Stimulated activated naive CD8-positive, alpha-beta T cell treated with anti-CD3 and anti-CD28 coated beads, Interleukin-15, amount 100 ng/mL, for 72 hours (primary cell): ENCODE data around the gene GUCY2C.
"Not testable (repeated sequence)": the region's sequence is repeated elsewhere in the genome, so short reads cannot be mapped to it uniquely, and the experiment has no call there.

ENCODE experiments used
- ATAC-seq: fragments of 150-1000 bp; cut with Tn5 transposase; 2 replicates; pipeline ENCODE4 v1.10.0; 2021; ENCODE audit warnings: mild to moderate bottlenecking, moderate library complexity
- DNase-seq, 2 donors: peaks; one replicate each; pipeline ENCODE4 v3.0.0; 2021 to 2022
- H3K27ac Mint-ChIP-seq, 2 donors: one replicate each; pipeline ENCODE4 v1.8.0; 2022; ENCODE audit warnings: mild to moderate bottlenecking in 2 of 2, mixed read lengths in 2 of 2, moderate library complexity in 2 of 2
- H3K27me3 Mint-ChIP-seq: one replicate; pipeline ENCODE4 v1.8.0; 2022; ENCODE audit warnings: mixed read lengths
- H3K4me1 Mint-ChIP-seq: one replicate; pipeline ENCODE4 v1.8.0; 2022; ENCODE audit warnings: mild to moderate bottlenecking, mixed read lengths
- H3K4me3 Mint-ChIP-seq, 2 donors: one replicate each; pipeline ENCODE4 v1.8.0; 2022; ENCODE audit warnings: mild to moderate bottlenecking in 2 of 2, mixed read lengths in 2 of 2, moderate library complexity in 1 of 2
- H3K9me3 Mint-ChIP-seq, 2 donors: one replicate each; pipeline ENCODE4 v1.8.0; 2022; ENCODE audit warnings: mixed read lengths in 2 of 2

The GUCY2C gene

GRCh38 chr12:14696265-14696741 is at the start of gene GUCY2C:
TSS of gene GUCY2C (minus strand) at chr12:14696599. CDS start at chr12:14696448, 151 bp downstream.
- no peak within 1 kb of the TSS for H3K4me3 Mint-ChIP-seq
- no peaks in the 10 kb centered on the region for H3K4me1 Mint-ChIP-seq
- DNase-seq = no peak
- no peaks in the 10 kb centered on the region for H3K27me3 Mint-ChIP-seq
- H3K27ac Mint-ChIP-seq = no peak within 1 kb of the TSS
- ATAC-seq = no peak
- H3K9me3 Mint-ChIP-seq = peaks cover 0 to 4% of the 10 kb centered on the region in 2 donors

DNA sequence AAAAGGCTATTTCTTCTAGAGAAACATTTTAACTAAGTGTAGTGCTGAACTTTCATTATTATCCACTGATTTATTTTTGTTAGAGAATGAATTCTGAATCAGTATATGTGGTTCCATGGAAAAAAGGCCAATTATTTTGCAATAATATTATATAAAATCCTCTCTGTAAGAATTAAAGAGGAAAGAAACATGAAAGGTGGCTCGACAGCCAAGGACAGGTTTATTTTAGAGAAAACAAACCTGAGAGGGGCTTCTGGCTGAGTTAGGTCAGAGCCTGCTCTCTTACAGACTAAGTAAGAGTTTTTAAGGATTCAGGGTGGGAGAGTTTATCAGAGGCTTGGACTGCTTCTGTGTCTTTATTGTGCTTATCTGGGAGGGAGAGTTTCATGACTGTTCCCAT is 46.7 kb upstream of the GUCY2C start:
- no peak overlapping the region for H3K27ac Mint-ChIP-seq
- no peaks in the 10 kb centered on the region for H3K4me1 Mint-ChIP-seq
- no peak overlapping the region for H3K4me3 Mint-ChIP-seq
- DNase-seq (no peak), ATAC-seq (no peak)
- H3K27me3 Mint-ChIP-seq = no peaks in the 10 kb centered on the region
- H3K9me3 Mint-ChIP-seq = peaks cover 11 to 18% of the 10 kb centered on the region in 2 donors

GRCh38 chr12:14741942-14742341 is 45.5 kb upstream of the GUCY2C start:
- H3K27me3 Mint-ChIP-seq = no peaks in the 10 kb centered on the region
- H3K4me3 Mint-ChIP-seq = no peak overlapping the region
- H3K9me3 Mint-ChIP-seq = peaks cover 7 to 18% of the 10 kb centered on the region in 2 donors

DNA sequence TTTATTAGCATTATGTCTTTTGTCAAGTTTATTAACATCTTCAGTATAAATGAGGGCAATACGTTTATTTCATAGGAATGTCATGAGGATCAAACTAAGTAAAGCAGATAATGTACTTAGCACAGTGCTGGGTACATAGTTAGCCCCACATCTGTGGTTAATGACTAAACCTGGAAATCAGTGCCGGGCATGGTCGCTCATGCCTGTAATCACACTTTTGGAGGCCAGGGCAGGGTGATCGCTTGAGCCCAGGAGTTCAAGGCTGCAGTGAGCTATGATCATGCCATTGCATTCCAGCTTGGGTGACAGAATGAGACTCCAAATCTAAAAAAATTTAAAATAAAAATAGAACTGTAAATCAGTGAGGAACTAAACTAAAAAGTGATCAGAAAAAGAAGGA is 44.8 kb upstream of the GUCY2C start:
- no peaks in the 10 kb centered on the region for H3K27me3 Mint-ChIP-seq
- no peak overlapping the region for H3K4me3 Mint-ChIP-seq
- H3K27ac Mint-ChIP-seq = no peak overlapping the region
- no peak for ATAC-seq
- H3K9me3 Mint-ChIP-seq = peaks cover 7 to 16% of the 10 kb centered on the region in 2 donors
- H3K4me1 Mint-ChIP-seq = no peaks in the 10 kb centered on the region
- DNase-seq = no peak

More at GRCh38 chr12:14741942-14742341, 45.5 kb upstream of the GUCY2C start:
- DNase-seq (no peak), ATAC-seq (no peak)
- Mint-ChIP-seq H3K27ac (no peak overlapping the region), H3K4me1 (no peaks in the 10 kb centered on the region)

GRCh38 chr12:14736441-14736840 is 40.0 kb upstream of the GUCY2C start:
- not testable (repeated sequence) for H3K27me3 Mint-ChIP-seq, H3K9me3 Mint-ChIP-seq, ATAC-seq, H3K27ac Mint-ChIP-seq, H3K4me3 Mint-ChIP-seq, DNase-seq, H3K4me1 Mint-ChIP-seq

- H3K9me3 Mint-ChIP-seq = peaks cover 9 to 10% of the 10 kb centered on the region in 2 donors
- ATAC-seq = no peak
- H3K4me1 Mint-ChIP-seq = no peaks in the 10 kb centered on the region
- no peak overlapping the region for H3K4me3 Mint-ChIP-seq
- no peak overlapping the region for H3K27ac Mint-ChIP-seq
- H3K27me3 Mint-ChIP-seq = peaks cover 18% of the 10 kb centered on the region
- no peak for DNase-seq
These were observed 35.4 kb upstream of the GUCY2C start for GRCh38 chr12:14731821-14732220.

DNA sequence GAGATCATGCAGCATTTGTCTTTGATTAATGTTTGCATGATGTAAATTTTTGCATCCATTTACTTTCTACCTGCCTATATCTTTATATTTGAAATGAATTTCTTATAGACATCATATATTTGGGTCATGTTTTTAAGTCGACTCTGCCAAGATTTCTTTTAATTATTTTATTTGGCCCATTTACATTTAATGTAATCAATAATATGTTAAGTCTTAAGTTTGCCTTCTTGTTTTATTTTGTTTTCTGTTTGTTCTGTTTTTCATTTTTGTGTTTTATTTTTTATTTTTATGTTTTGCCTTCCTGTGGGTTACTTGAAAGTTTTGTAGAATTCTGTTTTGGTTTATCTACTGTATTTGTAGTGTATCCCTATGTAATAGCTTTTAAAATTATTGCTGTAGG is 33.2 kb upstream of the GUCY2C start:
- Mint-ChIP-seq H3K27me3 (peaks cover 19% of the 10 kb centered on the region), H3K9me3 (peaks cover 10 to 22% of the 10 kb centered on the region in 2 donors), H3K4me1 (no peaks in the 10 kb centered on the region), H3K4me3 (no peak overlapping the region), H3K27ac (peak overlapping the region in 1 of 2 donors; percentile 61)
- DNase-seq (no peak), ATAC-seq (no peak)

- H3K4me3 Mint-ChIP-seq = no peak overlapping the region
- H3K9me3 Mint-ChIP-seq = peaks cover 0 to 14% of the 10 kb centered on the region in 2 donors
- peak overlapping the region in 1 of 2 donors; percentile 49 for H3K27ac Mint-ChIP-seq
- ATAC-seq = peak; percentile 78
- DNase-seq = peak; percentile 50 to 51
- H3K4me1 Mint-ChIP-seq = no peaks in the 10 kb centered on the region
- H3K27me3 Mint-ChIP-seq = peaks cover 28% of the 10 kb centered on the region
These were observed 27.4 kb upstream of the GUCY2C start for GRCh38 chr12:14723763-14724162.

DNA sequence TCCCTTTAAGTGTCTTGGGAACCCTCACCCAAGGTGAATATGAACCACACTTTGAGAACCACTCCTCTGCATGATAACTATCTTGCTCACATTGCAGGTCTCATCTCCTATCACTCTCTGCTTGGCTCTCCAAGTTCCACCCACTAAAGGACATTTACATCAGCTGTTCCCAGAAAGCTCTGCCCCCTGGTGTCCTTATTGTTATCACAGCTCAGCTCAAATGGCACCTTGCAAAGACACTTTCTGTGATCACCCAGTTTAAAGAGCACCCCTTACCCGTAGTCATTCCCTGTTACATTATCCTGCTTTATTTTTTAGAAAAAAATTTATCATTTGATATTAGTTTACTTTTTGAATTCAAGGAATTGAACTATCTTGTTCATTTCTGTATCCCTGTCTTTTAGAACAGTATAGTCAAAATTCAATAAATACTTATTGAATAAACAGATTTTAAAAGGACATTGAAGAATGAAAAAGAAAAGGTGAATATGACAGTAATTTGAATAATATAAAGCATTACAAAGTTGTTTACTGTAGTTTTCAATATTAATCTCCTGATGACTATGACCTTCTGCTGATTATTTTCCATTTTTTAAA is 20.5 kb upstream of the GUCY2C start:
- DNase-seq (peak; percentile 34 to 37), ATAC-seq (peak; percentile 73)
- no peak overlapping the region for H3K27ac Mint-ChIP-seq
- peaks cover 8% of the 10 kb centered on the region for H3K4me1 Mint-ChIP-seq
- H3K27me3 Mint-ChIP-seq = no peaks in the 10 kb centered on the region
- H3K4me3 Mint-ChIP-seq = no peak overlapping the region
- H3K9me3 Mint-ChIP-seq = no peaks in the 10 kb centered on the region

- Mint-ChIP-seq H3K27me3 (peaks cover 17% of the 10 kb centered on the region), H3K9me3 (no peaks in the 10 kb centered on the region), H3K4me1 (peaks cover 15% of the 10 kb centered on the region), H3K4me3 (no peak overlapping the region), H3K27ac (no peak overlapping the region)
- ATAC-seq = no peak
- no peak for DNase-seq
These were observed 18.0 kb upstream of the GUCY2C start for GRCh38 chr12:14714437-14714836.

DNA sequence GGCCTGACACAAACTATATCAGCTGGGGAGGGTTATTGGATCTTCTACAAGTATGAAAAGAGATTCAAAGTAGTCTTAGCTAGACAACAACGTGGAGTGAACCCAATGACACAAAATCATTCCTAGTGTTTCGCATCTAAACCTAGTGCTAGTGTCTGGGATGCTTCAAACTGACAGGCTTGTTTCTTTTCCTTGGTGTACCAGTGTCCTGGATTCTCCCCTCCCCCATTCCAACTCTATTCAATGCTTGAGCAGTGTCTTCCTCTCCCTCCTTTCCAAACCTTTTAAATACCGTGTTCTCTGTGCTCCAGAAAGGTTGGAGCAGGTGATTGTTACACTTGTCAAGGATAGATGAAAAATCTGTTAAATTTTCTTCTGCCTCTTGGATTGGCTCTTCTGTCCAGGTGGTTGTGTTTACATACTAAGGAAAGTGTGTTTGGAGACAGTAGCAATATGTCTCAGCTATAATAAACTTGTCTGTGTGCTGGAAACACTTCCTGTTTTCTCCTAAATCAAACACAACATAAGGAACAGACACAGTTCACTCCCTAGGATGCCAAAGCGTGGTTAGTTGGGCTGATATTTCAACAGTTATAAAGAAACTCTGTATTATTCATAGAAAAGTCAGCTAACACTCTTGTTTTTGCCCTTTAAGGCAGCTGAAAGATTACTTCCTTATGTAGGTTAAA is 14.4 kb upstream of the GUCY2C start:
- H3K27me3 Mint-ChIP-seq = peaks cover 40% of the 10 kb centered on the region
- no peaks in the 10 kb centered on the region for H3K9me3 Mint-ChIP-seq
- H3K27ac Mint-ChIP-seq = peak overlapping the region in 1 of 2 donors; percentile 4
- no peak for ATAC-seq
- H3K4me3 Mint-ChIP-seq = no peak overlapping the region
- DNase-seq = no peak
- peaks cover 7% of the 10 kb centered on the region for H3K4me1 Mint-ChIP-seq

DNA sequence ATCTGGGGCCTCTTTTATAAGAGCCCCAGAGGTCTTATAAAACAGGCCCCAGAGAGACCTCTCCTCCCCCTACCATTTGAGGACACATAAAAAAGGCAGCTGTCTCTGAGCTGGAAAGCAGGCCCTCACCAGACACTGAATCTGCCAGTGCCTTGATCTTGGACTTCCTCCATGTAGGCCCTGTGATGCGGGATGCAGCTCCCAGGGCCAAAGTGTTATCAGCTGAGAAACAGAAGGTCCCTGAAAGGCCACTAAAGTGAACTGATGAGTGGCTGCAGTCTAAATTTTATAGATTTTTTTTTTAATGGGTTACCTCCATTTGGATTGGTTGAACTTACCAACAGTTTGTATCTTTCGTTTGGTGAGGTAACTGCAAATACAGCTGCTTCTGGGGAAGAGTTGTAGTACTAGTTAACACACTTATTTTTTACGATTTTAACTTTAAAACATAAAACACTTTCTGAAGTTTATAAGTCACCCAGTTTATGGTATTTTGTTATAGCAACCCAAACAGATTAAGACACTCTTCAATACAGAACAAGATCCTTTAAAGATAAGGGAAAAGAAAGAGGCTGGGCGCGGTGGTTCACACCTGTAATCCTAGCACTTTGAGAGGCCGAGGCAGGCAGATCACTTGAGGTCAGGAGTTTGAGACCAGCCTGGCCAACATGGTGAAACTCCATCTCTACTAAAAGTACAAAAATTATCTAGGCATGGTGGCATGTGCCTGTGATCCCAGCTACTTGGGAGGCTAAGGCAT is 5.6 kb upstream of the GUCY2C start:
- DNase-seq = no peak
- Mint-ChIP-seq H3K9me3 (peaks cover 0 to 4% of the 10 kb centered on the region in 2 donors), H3K27ac (no peak overlapping the region), H3K4me3 (no peak overlapping the region), H3K4me1 (no peaks in the 10 kb centered on the region), H3K27me3 (no peaks in the 10 kb centered on the region)
- ATAC-seq = no peak

DNA sequence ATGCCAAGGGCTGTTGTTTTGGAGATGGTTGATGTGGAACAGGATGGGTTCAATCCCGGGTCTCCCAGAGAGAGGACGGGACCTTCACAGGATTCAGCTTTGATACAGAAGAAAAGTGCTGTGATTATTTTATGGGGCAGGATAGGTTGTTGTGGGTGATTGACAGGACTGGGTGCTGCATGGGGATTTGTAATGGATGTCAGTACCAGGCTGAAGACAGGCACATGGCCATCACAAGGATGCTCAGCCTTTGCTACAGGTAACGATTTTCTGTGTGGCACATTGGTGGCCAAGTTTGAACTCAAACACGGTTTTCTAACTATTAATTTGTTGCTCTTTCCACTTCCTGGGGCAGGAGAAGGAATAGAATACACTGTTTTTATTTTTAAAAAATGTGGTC is 4.5 kb upstream of the GUCY2C start:
- H3K9me3 Mint-ChIP-seq = peaks cover 0 to 4% of the 10 kb centered on the region in 2 donors
- H3K27me3 Mint-ChIP-seq = no peaks in the 10 kb centered on the region
- ATAC-seq = no peak
- H3K4me1 Mint-ChIP-seq = no peaks in the 10 kb centered on the region
- H3K27ac Mint-ChIP-seq = no peak overlapping the region
- H3K4me3 Mint-ChIP-seq = no peak overlapping the region
- DNase-seq = no peak

- DNase-seq (no peak), ATAC-seq (no peak)
- Mint-ChIP-seq H3K27me3 (no peaks in the 10 kb centered on the region), H3K27ac (no peak overlapping the region), H3K9me3 (peaks cover 0 to 4% of the 10 kb centered on the region in 2 donors), H3K4me3 (no peak overlapping the region), H3K4me1 (no peaks in the 10 kb centered on the region)
These were observed 3.5 kb upstream of the GUCY2C start for GRCh38 chr12:14699923-14700322.

GRCh38 chr12:14698555-14698954 is 2.2 kb upstream of the GUCY2C start:
- no peak overlapping the region for H3K27ac Mint-ChIP-seq
- peaks cover 0 to 4% of the 10 kb centered on the region in 2 donors for H3K9me3 Mint-ChIP-seq
- DNase-seq (no peak), ATAC-seq (no peak)
- H3K27me3 Mint-ChIP-seq = no peaks in the 10 kb centered on the region
- no peak overlapping the region for H3K4me3 Mint-ChIP-seq
- H3K4me1 Mint-ChIP-seq = no peaks in the 10 kb centered on the region

GRCh38 chr12:14695715-14696141 is 671 bp downstream of the GUCY2C start:
- H3K9me3 Mint-ChIP-seq = peaks cover 0 to 4% of the 10 kb centered on the region in 2 donors
- ATAC-seq = no peak
- H3K27me3 Mint-ChIP-seq = no peaks in the 10 kb centered on the region
- no peak overlapping the region for H3K4me3 Mint-ChIP-seq
- no peak overlapping the region for H3K27ac Mint-ChIP-seq
- no peak for DNase-seq
- no peaks in the 10 kb centered on the region for H3K4me1 Mint-ChIP-seq
